Cardiac fibroblast (primary cell): ENCODE measurements around the gene BCAP31.

Experiments
- DNase-seq, 2 donors: peaks; one replicate each; pipeline versions ENCODE4 v3.0.0 to v3.0.0-alpha.2; 2010; ENCODE audit warnings: low read depth in 2 of 2
- H3K4me3 ChIP-seq, 2 donors: replicated peaks in 1 of 2; 1 replicate in 1 of 2; 2 replicates in 1 of 2; pipeline ENCODE4 v1.5.1; 2011; ENCODE audit warnings: low read depth in 2 of 2, low read length in 2 of 2, mild to moderate bottlenecking in 2 of 2, moderate library complexity in 1 of 2
- TF ChIP-seq, protein P1 (sequence below): IDR thresholded peaks from one replicate; pipeline ENCODE4 v1.5.1; 2011; ENCODE audit warnings: low read depth, mild to moderate bottlenecking, low read length, inconsistent platforms

Gene BCAP31

DNA sequence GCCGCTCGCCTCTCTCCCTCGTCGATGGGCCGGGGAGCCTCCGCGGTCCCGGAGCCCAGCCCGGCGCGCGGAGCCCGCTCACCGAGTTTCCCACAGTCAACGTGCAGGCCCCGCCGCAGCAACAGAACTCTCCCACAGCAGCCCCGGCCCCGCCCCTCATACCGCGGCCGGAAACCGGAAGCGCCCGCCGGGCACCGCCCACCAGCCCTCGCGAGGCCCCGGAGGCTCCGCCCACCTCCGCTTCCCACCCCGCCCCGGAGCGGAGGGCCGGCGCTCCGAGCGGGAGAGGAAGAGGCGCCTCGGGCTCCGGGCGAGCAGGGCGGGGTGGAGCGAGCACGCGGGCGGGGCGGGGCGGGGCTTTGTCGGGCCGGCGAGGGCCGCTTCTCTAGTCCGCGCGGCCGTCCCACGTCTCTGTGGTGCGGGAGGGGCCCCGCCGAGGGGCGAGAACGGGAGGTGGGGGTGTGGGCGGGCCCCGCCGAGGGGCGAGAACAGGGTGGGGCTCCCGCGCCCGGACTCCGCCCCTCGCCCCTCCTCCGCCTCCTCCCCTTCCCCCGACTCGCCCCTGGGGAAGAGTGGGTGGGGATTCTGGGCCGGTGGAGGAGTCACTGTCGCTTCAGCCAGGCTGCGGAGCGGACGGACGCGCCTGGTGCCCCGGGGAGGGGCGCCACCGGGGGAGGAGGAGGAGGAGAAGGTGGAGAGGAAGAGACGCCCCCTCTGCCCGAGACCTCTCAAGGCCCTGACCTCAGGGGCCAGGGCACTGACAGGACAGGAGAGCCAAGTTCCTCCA, at the start of gene BCAP31, which contains the start of gene ABCD1:
Gene BCAP31 (minus strand): TSS at position 136 of the 787 bp plus-strand sequence. CDS start 1,143 bp downstream, outside the sequence.
Gene ABCD1 (plus strand): TSS at position 605 of the 787 bp plus-strand sequence. CDS start 411 bp downstream, outside the sequence.
- peak; percentile 83 to 93 for DNase-seq
- TF ChIP-seq, protein P1, sequence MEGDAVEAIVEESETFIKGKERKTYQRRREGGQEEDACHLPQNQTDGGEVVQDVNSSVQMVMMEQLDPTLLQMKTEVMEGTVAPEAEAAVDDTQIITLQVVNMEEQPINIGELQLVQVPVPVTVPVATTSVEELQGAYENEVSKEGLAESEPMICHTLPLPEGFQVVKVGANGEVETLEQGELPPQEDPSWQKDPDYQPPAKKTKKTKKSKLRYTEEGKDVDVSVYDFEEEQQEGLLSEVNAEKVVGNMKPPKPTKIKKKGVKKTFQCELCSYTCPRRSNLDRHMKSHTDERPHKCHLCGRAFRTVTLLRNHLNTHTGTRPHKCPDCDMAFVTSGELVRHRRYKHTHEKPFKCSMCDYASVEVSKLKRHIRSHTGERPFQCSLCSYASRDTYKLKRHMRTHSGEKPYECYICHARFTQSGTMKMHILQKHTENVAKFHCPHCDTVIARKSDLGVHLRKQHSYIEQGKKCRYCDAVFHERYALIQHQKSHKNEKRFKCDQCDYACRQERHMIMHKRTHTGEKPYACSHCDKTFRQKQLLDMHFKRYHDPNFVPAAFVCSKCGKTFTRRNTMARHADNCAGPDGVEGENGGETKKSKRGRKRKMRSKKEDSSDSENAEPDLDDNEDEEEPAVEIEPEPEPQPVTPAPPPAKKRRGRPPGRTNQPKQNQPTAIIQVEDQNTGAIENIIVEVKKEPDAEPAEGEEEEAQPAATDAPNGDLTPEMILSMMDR = no peak
- H3K4me3 ChIP-seq = peak within 1 kb of the TSS; percentile 65 to 66

GRCh38 chrX:153773218-153773611, 49.0 kb upstream of the BCAP31 start:
- no peak overlapping the region for H3K4me3 ChIP-seq
- TF ChIP-seq, protein P1 = no peak
- DNase-seq = no peak

DNA sequence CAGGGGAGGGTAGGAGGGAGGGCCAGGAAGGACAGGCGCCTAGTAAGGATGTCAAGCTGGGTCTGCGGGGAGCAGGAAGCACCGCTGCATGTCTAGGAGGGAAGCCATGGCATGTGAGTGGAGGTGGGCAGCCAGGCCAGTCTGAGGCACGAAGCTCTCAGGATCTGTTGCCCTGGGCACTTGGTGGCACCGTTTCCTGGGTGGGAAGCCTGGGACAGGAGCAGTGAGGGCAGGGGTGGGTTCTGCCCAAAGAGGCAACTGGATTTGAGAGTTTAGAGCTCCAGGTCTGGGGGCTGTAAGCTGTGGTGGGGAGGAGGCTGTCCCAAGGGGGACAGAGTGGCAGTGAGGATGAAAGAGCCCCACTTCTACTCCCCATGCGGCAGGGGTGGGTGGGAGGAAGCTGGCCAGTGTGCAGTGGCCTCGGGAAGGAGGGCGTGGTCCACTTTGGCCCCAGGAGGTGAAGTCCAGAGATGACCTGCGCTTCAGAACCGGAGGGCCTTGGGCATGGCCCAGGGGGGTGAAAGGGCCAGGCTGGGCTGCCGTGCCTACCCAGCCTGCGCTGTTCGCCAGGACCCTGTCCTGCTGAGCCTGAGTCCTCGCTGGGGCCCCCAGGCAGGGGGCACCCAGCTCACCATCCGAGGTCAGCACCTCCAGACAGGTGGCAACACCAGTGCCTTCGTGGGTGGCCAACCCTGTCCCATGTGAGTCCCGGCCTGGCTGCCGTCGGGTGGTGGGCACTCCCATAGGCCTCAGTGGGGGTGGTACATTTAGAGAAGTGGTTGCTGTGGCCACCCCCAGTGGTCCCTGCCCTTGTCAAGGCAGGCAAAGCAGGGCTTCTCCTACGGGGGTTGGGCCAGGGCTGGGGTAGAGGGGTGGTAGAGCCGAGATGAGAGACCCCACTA, 48.4 kb upstream of the BCAP31 start:
- DNase-seq = no peak
- H3K4me3 ChIP-seq = no peak overlapping the region
- TF ChIP-seq, protein P1 = no peak

- H3K4me3 ChIP-seq = no peak overlapping the region
- DNase-seq = no peak
- TF ChIP-seq, protein P1 = no peak
Observed at GRCh38 chrX:153771415-153772315, 47.5 kb upstream of the BCAP31 start.

DNA sequence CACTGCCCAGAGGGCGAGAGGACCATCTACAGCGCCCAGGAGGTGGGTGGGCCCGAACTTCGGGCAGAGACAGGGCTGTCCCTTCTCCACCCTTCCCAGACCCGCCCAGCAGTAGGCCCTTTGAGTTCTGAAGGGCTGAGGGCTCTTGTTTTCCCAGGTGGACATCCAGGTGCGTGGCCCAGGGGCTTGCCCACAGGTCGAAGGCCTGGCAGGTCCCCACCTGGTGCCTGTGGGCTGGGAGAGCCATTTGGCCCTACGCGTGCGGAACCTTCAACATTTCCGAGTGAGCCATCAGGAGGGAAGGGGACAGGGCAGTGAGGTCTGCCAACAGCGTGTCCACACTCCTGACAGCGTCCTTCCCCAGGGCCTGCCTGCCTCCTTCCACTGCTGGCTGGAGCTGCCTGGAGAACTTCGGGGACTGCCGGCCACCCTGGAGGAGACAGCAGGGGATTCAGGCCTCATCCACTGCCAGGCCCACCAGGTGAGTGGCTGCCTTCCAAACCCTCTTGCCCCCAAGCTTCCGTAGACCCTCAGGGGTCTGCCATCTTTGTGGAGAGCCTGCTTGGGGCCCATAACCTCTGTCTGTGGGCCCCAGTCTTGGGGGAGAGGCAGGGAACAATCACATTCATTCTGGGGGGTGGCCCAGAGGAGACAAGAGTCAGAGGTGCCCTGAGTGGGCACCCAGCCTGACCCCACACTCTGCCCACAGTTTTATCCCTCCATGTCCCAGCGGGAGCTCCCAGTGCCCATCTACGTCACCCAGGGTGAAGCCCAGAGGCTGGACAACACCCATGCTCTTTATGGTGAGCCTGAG, 46.6 kb upstream of the BCAP31 start:
- DNase-seq = no peak
- TF ChIP-seq, protein P1 = no peak
- no peak overlapping the region for H3K4me3 ChIP-seq
